NCI-H2227 treated with DMSO at 0.1 percent for 48 hours (cell line): Measurements from ENCODE around the gene PAQR8.
A peak's percentile ranks its signal among the peaks of the same experiment; 100 is the strongest.
"Not testable (repeated sequence)": the region's sequence is repeated elsewhere in the genome, so short reads cannot be mapped to it uniquely, and the experiment has no call there.

Experiments used
- DNase-seq: peaks from one replicate; lab custom pipeline; 2025; lab: John Stamatoyannopoulos, UW

PAQR8 gene

DNA sequence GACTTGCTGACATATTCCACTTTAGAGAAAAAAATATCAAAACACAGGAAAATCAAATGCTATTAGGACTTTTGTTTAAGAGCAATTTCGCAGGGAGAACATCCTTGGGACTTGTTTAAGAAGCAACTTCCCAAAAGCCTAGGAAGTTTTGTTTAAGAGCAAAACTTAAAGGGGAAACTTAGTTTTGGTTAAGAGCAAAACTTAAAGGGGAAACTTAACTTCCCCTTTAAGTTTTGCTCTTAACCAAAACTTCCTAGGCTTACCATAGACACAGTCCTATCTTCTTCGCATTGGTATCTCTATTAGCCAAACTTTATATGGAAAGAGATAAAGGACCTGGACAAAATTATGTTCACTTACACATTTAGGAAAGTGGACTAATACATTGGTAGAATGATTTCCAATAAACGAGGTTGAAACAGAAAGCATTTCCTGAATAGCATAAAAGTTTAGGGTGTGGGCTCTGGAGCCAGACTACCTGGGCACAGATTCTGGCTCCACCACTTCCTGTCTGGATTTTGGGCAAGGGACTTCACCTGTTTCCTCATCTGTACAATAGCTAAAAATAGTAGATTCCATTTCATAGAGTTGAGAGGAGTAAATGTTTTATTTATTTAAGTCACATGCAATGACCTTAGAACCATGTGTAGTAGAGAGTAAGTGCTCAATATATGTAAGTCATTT, 15.7 kb downstream of the PAQR8 start:
- no peak for DNase-seq

DNA sequence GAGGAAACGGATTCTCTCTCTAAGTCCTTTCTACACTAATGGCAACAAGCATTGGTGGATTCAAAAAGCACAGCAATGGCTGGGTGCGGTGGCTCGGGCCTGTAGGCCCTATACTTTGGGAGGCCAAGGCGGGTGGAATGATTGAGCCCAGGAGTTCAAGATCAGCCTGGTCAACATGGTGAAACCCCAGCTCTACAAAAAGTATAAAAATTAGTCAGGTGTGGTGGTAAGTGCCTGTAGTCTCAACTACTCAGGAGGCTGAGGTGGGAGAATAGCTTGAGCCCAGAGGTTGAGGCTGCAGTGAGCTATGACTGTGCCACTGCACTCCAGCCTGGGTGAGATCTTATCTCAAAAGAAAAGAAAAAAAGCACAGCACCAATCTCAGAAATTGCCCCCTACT, 19.3 kb downstream of the PAQR8 start:
- DNase-seq: no peak

DNA sequence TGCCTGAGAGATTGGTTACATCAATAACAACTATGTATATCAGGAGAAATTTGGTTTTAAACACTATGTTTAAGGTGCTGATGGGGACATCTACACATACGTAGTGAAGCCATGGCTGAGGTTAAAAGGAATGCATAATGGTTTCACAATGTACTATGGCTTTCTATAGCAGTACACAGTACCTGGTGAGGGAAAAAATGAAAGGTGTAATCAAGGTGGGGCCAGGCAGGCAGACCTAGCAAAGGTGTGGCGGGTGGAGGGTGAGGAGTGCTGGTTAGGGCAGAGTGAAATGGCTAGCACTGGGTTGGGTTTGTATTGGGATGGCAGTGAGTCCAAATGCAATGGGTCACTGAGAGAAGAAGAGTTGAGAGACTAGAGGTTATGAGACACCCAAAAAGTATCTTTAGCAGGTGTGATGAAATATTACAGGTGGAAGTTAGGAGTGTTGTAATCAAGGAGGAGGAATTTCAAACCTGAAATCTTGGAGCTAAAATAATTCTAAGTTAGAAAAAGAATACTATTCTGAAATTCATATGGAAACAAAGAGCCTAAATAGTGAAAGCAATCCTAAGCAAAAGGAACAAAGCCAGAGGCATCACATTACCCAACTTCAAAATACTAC, 22.3 kb downstream of the PAQR8 start:
- DNase-seq: no peak

DNA sequence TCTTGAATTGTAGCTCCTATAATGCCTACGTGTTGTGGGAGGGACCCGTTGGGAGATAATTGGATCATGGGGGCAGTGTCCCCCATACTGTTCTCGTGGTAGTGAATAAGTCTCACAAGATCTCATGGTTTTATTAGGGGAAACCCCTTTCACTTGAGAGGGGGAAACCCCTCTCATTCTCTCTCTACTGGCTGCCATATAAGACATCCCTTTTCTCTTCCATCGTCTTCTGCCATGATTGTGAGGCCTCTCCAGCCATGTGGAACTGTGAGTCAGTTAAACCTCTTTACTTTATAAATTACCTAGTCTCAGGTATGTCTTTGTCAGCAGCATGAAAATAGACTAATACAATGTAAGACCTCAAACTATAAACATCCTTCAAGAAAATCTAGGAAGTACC, 23.1 kb downstream of the PAQR8 start:
- no peak for DNase-seq

DNA sequence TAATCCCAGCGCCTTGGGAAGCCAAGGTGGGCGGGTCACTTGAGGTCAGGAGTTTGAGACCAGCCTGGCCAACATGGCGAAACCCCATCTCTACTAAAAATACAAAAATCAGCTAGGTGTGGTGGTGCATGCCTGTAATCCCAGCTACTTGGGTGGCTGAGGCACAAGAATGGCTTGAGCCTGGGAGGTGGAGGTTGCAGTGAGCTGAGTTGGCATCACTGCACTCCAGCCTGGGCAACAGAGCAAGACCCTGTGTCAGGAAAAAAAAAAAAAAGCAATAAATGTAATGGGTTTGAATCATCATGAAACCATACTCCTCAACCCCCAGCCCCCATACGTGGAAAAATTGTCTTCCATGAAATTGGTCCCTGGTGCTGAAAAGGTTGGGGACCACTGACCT, 26.2 kb downstream of the PAQR8 start:
- DNase-seq: not testable (repeated sequence)

DNA sequence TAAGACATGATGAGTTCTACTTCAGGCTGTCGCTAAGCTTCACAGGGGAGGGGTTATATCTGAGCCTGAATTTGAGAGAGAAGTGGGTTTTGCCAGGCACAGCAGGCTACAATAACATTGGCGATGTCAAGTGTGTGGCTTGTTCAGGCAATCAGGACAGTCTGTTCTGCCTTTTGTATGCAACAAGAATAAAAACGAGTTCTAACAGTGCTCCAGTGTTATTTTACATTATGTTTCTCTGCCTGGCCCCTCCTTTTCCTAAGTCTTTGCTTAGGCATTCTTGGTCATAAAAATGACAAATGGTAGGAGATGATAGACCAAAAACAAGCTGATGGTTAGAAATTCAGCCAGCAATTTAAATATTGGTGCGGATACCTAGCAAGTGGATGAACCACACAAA, 26.8 kb downstream of the PAQR8 start:
- DNase-seq: no peak

DNA sequence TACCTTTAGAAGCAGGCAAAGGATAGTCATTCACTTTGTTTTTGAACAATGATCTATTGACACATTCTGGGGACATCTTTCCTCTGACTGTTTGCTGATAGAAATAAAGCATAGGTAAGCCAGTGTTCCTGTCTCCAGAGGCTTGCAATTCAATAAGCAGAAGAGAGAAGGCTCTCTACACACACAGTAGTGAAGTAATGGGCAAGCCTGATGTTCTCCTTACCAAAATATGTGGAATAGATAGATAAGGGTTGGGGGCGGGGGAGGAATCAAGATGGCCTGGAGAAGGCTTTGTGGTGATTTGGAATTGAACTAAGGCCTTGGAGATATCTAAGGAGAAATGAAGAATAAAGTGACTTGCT, 27.3 kb downstream of the PAQR8 start:
- no peak for DNase-seq

DNA sequence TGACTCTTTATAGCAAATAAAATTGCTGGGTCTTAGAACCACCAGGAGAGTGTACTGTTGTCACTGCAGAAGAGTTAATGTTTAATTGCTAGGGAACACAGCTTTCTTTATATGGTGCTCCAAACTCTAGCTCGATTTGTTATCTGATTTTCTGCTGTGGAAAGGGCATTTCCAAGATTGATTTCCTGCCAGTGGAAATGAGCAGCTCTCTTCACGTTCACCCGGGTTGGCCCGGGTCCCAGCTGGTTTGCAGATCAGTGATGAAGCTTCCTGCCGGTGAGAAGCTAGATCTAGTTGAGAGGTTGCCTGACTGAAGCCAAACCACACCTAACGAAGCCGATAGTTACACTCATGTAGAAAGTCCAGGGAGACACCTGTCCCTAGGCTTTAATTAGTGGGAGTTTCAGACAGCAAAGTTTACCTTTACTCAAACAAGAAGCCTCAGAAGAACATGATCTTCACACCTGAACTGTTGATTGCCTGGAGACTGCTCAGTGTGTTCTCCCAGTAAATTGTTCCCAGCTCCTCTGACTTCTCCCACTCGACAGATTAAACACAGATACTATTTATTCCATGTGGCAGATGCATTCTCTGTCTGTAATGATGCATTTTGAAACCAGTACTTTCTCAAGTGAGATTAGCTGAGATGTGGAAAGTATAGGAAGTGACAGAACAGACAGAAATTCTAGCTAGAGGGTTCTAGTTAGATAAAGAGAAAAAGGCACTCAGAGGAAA, 27.8 kb downstream of the PAQR8 start:
- no peak for DNase-seq

DNA sequence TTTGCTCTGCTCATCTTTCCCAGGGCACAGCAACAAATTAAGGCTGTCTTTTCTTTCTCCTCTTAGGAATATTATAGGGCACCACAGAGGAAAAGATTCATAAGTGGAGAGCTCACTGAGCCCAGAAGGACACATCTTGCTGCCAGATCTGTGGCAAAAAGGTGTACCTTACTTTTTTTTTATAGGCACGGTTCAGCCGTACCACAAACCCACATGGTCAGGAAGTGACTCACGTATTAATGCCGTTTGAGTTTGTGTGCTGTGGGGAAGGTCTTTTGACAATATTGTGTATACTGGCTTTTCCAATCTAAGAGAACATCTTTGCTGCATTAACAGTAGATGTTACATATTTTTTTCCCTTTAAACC, 28.4 kb downstream of the PAQR8 start:
- no peak for DNase-seq

DNA sequence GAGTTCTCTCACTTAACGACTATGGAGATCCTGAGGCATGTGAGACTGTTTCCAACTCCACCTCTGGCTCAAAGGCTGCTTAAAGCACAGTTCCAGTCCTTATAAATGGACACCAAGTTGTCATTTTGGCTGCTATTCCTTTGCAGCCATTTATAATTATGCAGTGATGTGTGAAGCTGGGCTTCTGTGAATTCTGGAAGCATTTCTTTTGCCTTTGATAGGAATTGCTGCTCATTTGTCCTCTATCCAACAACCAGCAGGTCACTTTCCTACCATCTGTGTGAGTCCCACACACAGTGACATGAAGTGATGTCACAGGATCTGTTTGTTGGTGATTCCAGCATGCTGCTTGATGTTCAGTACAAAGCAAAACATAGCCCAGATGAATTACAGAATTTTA, 29.6 kb downstream of the PAQR8 start:
- DNase-seq: no peak

DNA sequence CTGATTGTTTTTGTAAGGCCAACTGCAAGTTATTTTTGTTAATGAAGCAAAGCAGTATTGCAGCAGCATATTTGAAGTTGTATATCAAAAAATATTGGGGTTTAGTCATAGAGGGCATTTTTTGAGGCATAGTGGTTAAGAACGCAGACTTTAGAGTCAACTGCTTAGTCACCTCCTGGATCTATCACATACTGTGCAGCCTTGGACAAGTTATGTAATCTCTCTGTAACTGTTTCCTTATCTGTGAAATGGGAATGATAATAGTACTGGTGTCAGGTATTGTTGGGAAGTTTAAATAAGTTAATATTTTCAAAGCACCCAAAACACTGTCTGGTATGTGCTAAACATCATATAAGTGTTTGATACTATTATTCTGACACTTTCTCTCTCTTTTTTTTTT, 31.0 kb downstream of the PAQR8 start:
- DNase-seq: no peak

DNA sequence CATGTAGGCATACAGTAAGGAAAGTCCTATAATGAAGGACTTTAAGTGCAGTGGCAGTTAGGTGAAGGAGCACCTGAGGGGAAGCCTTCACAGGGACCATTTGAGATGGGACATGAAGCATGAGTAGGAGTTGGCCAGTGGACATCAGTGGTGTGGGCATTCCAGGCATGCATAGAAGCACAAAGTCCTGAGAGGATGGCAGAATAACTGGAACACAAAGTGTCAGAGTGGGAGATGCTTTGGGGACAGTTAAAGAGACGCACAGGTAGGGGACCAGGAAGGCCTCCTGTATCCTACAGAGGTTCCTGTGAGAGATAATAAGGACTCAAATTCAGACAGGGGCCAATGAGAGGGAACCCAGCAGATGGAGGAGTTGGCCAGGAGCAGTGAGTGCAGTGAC, 31.8 kb downstream of the PAQR8 start:
- DNase-seq: no peak

DNA sequence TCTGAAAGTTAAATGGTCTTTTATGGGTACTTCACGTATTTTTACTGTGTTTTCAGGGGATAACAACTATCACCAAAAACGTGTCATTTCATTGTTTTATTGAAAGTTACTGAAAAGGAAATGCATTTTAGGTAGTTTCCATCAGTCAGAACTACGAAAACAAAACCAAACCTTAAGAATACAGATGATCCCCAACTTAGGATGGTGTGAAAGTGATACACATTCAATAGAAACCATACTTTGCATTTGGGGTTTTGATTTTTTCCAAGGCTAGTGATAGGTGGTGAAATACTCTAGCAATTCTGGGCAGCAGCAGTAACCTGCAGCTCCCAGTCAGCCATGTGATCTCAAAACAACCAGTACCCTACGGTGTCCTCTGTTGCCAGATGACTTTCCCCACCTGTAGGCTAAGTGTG, 32.3 kb downstream of the PAQR8 start:
- no peak for DNase-seq

DNA sequence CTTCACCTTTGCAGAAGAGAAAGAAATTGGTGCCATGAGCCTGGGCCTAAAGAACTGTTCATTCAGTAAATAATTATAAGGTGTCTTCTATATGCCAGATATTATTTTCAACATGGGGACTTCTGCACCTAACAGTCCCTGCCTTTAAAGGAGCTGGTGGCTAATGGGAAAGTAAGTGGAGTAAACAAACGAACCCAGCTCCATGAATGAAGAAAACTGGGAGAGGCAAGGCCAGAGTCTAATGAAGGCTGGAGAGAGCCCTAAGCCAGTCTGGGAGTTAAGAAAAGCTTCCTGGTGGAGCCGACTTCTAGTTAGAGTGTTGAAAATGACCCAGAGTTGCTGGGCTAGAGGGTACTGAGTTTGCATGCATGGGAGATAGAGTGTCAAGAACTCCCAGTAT, 34.0 kb downstream of the PAQR8 start:
- no peak for DNase-seq

DNA sequence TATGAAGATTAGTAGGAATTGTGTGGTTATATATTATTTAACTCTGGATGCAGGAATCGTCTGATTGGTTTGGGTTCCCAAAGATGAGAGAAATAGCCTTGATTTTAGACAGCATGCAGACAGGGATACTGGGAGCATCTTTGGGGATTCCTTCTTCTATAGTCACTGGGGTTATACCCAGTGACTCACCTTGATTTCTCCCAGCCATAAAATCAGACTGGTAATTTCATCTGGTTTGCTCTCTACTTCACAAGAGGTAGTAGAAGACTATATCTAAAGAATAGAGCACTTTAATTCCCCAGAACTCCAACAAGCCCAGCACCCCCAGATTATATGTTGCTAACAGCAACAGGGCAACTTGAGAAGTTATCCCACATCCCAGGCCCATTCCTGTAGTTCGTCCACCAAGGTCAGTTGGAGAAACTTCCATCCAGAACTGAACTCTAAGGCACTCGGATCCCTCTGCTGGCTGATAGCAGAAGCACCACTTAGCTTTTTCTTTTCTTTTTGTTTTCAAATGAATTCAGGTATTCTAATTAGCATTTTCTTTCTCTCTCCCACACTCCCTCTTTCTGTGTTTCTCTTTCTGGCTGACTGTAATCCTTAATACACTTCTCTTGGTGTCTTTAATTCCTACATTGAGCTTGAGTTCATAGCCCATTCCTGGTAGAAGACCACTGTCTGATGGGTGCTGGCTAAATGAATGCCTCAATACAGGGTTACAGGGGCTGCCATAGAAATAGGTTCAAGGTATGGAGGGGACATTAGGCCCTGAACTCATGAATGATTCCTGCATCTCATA, 37.8 kb downstream of the PAQR8 start:
- no peak for DNase-seq

DNA sequence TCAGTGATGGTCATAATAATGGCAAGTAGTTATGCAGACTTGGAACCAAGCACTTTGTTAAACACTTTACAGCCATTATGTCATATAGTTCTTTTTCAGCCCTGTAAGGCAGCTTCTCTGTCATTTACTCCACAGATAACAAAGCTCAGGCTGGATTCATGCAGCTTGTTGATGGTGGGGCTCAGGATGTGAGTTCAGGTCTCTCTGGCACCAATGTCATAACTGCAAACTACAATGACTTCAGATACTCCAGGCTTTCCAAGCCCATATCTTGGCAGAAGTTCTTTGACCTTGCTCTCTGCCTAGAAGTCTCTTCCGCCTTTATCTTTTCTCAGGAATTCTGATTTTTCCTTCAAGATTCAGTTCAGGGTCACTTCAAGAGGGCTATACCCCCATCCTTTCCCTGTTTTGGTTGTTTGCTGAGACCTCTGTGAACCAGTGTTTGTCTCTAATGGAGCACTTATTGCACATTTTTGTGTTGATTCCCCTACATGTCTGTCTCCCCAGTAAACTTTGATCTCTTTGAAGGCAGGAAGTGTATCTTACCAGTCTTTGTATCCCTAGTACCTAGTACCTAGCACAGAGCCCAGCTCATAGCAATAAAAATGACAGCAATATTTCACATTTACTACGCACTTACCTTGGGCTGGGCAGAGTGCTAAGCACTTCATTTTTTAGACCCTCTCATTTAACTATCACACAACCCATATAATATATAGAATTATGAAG, 38.5 kb downstream of the PAQR8 start:
- DNase-seq: no peak

DNA sequence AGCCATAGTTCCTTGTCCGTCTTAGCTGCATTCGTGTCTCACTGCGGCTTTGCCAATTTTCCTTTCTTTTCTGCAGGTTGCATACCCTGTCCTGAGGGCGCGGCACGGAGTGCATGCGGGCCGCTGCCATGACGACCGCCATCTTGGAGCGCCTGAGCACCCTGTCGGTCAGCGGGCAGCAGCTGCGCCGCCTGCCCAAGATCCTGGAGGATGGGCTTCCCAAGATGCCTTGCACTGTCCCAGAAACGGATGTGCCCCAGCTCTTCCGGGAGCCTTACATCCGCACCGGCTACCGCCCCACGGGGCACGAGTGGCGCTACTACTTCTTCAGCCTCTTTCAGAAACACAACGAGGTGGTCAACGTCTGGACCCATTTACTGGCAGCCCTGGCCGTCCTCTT, 41.1 kb downstream of the PAQR8 start:
- DNase-seq: no peak

DNA sequence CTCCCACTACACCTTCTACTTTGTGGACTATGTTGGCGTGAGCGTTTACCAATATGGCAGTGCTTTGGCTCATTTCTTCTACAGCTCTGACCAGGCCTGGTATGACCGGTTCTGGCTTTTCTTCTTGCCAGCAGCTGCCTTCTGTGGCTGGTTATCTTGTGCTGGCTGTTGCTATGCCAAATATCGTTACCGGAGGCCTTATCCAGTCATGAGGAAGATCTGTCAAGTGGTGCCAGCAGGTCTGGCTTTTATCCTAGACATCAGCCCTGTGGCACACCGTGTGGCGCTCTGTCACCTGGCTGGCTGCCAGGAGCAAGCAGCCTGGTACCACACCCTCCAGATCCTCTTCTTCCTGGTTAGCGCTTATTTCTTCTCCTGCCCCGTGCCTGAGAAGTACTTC, 41.7 kb downstream of the PAQR8 start:
- no peak for DNase-seq

DNA sequence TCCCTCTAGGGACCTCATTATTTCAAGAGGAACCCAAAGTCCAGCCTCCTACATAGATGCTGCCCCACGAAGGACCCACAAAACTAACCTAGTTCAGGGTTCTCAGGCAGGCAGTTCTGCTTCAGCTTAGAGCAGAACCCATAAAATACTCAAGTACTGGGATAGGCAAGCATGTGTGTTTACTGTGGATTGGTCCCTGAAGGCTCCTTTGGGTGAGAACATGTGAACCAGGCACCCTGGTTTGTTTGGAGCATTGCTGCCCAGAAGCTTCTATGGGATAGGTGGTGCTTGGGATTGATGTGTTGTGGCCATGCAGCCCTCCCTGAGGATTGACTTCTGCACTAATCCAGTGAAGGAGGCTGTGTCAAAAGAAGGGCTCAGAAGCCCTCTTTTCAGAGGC, 43.3 kb downstream of the PAQR8 start:
- DNase-seq: no peak

DNA sequence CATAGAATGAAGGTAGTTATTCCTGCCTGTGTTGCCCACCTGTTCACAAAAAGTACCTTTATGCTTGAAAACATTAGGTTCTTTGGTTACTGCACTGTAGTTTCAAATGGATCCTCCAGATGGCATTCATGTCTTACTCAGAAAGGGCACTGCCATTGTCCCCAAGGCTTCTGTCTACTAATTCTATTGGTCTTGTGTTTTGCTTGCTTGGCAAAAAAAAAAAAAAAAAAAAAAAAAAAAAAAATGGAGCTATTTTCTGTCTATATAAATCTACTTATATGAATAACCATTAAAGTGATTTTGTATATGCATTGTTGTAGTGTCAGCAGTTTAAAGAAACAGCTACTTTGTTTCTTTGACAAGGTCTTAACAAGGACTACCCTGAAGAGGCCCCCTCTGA, 45.5 kb downstream of the PAQR8 start:
- peak; percentile 13 for DNase-seq

DNA sequence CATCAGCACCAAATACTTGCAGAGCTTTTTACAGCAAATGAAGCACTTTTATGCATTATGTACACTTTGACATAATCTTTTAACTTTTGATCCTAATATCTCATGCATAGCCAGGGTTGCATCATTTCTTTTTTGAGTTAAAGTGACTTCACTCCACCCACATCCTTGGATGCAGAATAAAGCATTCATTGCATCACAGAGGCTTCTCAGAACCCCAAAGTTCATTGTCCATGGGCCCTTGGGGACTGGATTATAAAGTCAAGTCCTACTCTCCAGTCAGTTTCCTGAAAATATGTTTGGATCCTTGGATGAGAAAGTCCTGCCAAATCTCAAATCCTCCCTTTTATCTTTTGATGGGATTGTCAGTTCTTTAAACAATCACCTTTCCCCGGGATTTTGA, 47.5 kb downstream of the PAQR8 start:
- no peak for DNase-seq

DNA sequence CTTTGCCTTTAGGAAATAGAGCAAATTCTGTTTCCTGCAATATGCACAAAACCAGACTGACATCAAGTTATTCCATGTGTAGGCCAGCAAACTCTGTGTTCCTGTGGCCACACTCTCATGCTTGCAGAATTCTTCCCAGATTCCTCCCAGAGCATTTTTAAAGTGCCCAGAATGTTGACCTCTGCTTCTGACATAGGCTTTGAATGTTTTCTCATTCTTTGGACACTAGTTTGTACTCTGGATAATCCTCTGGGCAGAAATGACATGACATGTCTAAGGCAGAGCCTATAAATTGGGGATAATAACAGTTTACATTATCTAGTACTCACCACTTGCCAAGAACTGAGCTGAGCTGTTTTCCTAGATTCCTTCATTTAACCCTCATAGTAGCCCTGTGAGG, 49.0 kb downstream of the PAQR8 start:
- DNase-seq: no peak
